ENCODE results near the gene STARD3. TPM values are rescaled to one million over a fixed set of nuclear protein-coding genes. Genes with fewer than 3 reads are reported as not detected.

The STARD3 gene
- total RNA-seq, 1 experiment from 2014 or later, result 55.5 TPM

DNA sequence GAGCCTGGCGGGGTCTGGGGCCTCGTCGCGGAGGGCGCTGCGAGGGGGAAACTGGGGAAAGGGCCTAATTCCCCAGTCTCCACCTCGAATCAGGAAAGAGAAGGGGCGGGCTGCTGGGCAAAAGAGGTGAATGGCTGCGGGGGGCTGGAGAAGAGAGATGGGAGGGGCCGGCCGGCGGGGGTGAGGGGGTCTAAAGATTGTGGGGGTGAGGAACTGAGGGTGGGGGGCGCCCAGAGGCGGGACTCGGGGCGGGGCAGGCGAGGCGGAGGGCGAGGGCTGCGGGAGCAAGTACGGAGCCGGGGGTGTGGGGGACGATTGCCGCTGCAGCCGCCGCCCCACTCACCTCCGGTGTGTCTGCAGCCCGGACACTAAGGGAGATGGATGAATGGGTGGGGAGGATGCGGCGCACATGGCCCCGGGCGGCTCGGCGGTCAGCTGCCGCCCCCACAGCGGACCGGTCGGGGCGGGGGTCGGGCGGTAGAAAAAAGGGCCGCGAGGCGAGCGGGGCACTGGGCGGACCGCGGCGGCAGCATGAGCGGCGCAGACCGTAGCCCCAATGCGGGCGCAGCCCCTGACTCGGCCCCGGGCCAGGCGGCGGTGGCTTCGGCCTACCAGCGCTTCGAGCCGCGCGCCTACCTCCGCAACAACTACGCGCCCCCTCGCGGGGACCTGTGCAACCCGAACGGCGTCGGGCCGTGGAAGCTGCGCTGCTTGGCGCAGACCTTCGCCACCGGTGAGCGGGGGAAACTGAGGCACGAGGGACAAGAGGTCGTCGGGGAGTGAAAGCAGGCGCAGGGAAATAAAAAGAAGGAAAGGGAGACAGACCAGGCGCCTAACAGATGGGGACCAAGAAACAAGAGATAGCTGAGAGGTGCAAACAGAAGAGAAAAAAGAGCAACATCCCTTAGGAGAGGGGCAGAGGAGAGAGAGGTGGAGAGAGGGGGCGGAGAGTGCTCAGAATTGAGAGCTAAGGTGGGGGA lies 31.3 kb downstream of the STARD3 start, which contains the start of gene PNMT:
Gene PNMT, plus strand, starts transcription at position 509 of the 980 bp plus-strand sequence. Its CDS starts 23 bp downstream, at position 532.
- no peaks in the 10 kb centered on the region for H3K27me3 ChIP-seq (replicated peaks; ENCODE audit: control insufficient read depth, insufficient read depth, low read length)
- Mint-ChIP-seq H3K9me3 (ENCODE audit: unreplicated experiment) (no peaks in the 10 kb centered on the region), H3K27me3 (ENCODE audit: insufficient read depth, unreplicated experiment) (peaks cover 4% of the 10 kb centered on the region), H3K27ac (ENCODE audit: unreplicated experiment) (no peak within 1 kb of the TSS), H3K4me3 (ENCODE audit: unreplicated experiment) (peak within 1 kb of the TSS; percentile 3), H3K36me3 (ENCODE audit: insufficient read depth, unreplicated experiment) (peaks cover 13% of the 10 kb centered on the region), H3K4me1 (ENCODE audit: low read depth, unreplicated experiment) (peaks cover 6% of the 10 kb centered on the region)
- H3K4me1 ChIP-seq, result peaks cover 7% of the 10 kb centered on the region; the same call in 1 of the 2 replicates
- POLR2A ChIA-PET, result no interaction called here
- peak within 1 kb of the TSS; percentile 32 for H3K4me3 ChIP-seq (ENCODE audit: low read depth, low read length)
- TF ChIP-seq, protein P1, sequence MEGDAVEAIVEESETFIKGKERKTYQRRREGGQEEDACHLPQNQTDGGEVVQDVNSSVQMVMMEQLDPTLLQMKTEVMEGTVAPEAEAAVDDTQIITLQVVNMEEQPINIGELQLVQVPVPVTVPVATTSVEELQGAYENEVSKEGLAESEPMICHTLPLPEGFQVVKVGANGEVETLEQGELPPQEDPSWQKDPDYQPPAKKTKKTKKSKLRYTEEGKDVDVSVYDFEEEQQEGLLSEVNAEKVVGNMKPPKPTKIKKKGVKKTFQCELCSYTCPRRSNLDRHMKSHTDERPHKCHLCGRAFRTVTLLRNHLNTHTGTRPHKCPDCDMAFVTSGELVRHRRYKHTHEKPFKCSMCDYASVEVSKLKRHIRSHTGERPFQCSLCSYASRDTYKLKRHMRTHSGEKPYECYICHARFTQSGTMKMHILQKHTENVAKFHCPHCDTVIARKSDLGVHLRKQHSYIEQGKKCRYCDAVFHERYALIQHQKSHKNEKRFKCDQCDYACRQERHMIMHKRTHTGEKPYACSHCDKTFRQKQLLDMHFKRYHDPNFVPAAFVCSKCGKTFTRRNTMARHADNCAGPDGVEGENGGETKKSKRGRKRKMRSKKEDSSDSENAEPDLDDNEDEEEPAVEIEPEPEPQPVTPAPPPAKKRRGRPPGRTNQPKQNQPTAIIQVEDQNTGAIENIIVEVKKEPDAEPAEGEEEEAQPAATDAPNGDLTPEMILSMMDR (IDR thresholded peaks at IDR 0.05; ENCODE audit: insufficient read depth in 1 of 2, low read depth in 1 of 2, low read length in 1 of 2, severe bottlenecking in 1 of 2, unreplicated experiment in 1 of 2), result peak; percentile 68 to 79
- peak; percentile 73 to 85 for DNase-seq
- H3K9me3 ChIP-seq, result no peaks in the 10 kb centered on the region
- CTCF ChIA-PET, result interaction anchor here (0.6 to 4.9 kb wide), 12 partner anchors 15 to 329 kb away, joined by 3 to 44 read pairs (median 4); partner anchors contain the start of genes ERBB2 and PGAP3
- no peaks in the 10 kb centered on the region for H3K36me3 ChIP-seq (ENCODE audit: control insufficient read depth, insufficient read depth, low read length)
- intact Hi-C loops (cut with micrococcal nuclease; ENCODE audit: unreplicated experiment), result loop anchor here (1.0 kb wide), 1 partner anchor 46 kb away; no protein-coding TSS in a partner anchor
- BruUV-seq (replicated peaks), result no TSS peak

DNA sequence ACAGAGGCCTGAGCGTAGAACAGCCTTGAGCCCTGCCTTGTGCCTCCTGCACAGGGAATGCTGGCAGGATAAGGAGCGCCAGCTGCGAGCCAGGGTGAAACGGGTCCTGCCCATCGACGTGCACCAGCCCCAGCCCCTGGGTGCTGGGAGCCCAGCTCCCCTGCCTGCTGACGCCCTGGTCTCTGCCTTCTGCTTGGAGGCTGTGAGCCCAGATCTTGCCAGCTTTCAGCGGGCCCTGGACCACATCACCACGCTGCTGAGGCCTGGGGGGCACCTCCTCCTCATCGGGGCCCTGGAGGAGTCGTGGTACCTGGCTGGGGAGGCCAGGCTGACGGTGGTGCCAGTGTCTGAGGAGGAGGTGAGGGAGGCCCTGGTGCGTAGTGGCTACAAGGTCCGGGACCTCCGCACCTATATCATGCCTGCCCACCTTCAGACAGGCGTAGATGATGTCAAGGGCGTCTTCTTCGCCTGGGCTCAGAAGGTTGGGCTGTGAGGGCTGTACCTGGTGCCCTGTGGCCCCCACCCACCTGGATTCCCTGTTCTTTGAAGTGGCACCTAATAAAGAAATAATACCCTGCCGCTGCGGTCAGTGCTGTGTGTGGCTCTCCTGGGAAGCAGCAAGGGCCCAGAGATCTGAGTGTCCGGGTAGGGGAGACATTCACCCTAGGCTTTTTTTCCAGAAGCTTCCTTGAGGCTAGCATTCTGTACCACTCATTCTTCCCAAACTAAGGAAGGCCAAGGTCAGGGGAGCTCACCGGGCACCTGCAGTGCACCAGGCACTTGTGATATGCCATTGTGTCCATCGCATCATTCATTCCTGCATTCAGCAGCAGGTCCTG lies 33.2 kb downstream of the STARD3 start:
- H3K4me3 Mint-ChIP-seq (ENCODE audit: unreplicated experiment), result no peak overlapping the region
- peaks cover 18% of the 10 kb centered on the region for H3K4me1 ChIP-seq
- CTCF ChIA-PET, result interaction anchor here (0.8 to 4.9 kb wide), 9 partner anchors 12 to 122 kb away, joined by 3 to 44 read pairs (median 4); partner anchors contain the start of gene PGAP3

More for the DNA sequence above, 33.2 kb downstream of the STARD3 start:
- POLR2A ChIA-PET, result no interaction called here
- peaks cover 4% of the 10 kb centered on the region for H3K27me3 Mint-ChIP-seq (ENCODE audit: insufficient read depth, unreplicated experiment)
- H3K4me1 Mint-ChIP-seq (ENCODE audit: low read depth, unreplicated experiment), result peaks cover 7% of the 10 kb centered on the region
- H3K27me3 ChIP-seq (replicated peaks; ENCODE audit: control insufficient read depth, insufficient read depth, low read length), result no peaks in the 10 kb centered on the region
- intact Hi-C loops (cut with micrococcal nuclease; ENCODE audit: unreplicated experiment), result no loop called here
- H3K36me3 Mint-ChIP-seq (ENCODE audit: insufficient read depth, unreplicated experiment), result peaks cover 9% of the 10 kb centered on the region
- TF ChIP-seq, protein P1 (IDR thresholded peaks at IDR 0.05; ENCODE audit: insufficient read depth in 1 of 2, low read depth in 1 of 2, low read length in 1 of 2, severe bottlenecking in 1 of 2, unreplicated experiment in 1 of 2), result no peak
- DNase-seq, result no peak
- no TSS peak for BruUV-seq (replicated peaks)
- H3K9me3 Mint-ChIP-seq (ENCODE audit: unreplicated experiment), result no peaks in the 10 kb centered on the region
- H3K9me3 ChIP-seq, result no peaks in the 10 kb centered on the region
- no peaks in the 10 kb centered on the region for H3K36me3 ChIP-seq (ENCODE audit: control insufficient read depth, insufficient read depth, low read length)
- no peak overlapping the region for H3K27ac Mint-ChIP-seq (ENCODE audit: unreplicated experiment)
- no peak overlapping the region for H3K4me3 ChIP-seq (ENCODE audit: low read depth, low read length)

All from Caco-2 (cell line).